ENCODE results near the gene SPECC1L.
"Not testable (repeated sequence)": the region's sequence is repeated elsewhere in the genome, so short reads cannot be mapped to it uniquely, and the experiment has no call there.

The SPECC1L gene

GRCh38 chr22:24245584-24246561, 24.8 kb upstream of the SPECC1L start:
- DNase-seq: not testable (repeated sequence)

GRCh38 chr22:24247011-24247507, 23.6 kb upstream of the SPECC1L start:
- DNase-seq: no peak

GRCh38 chr22:24247564-24248344, 22.9 kb upstream of the SPECC1L start:
- peak; percentile 85 for DNase-seq

- not testable (repeated sequence) for DNase-seq
Observed at GRCh38 chr22:24248611-24249010, 22.0 kb upstream of the SPECC1L start.

- DNase-seq: not testable (repeated sequence)
Observed at GRCh38 chr22:24249413-24249812, 21.2 kb upstream of the SPECC1L start.

- not testable (repeated sequence) for DNase-seq
Observed at GRCh38 chr22:24251286-24251685, 19.3 kb upstream of the SPECC1L start.

- not testable (repeated sequence) for DNase-seq
Observed at GRCh38 chr22:24253126-24253525, 17.5 kb upstream of the SPECC1L start.

GRCh38 chr22:24256136-24256535, 14.5 kb upstream of the SPECC1L start:
- DNase-seq: not testable (repeated sequence)

GRCh38 chr22:24256736-24257135, 13.9 kb upstream of the SPECC1L start:
- DNase-seq: not testable (repeated sequence)

- DNase-seq: peak; percentile 92
Observed at GRCh38 chr22:24259459-24259858, 11.2 kb upstream of the SPECC1L start.

GRCh38 chr22:24262185-24262749, 8.4 kb upstream of the SPECC1L start:
- DNase-seq: not testable (repeated sequence)

GRCh38 chr22:24263479-24263878, 7.2 kb upstream of the SPECC1L start:
- not testable (repeated sequence) for DNase-seq

GRCh38 chr22:24264329-24264896, 6.2 kb upstream of the SPECC1L start:
- DNase-seq: not testable (repeated sequence)

GRCh38 chr22:24265734-24266133, 4.9 kb upstream of the SPECC1L start:
- no peak for DNase-seq

GRCh38 chr22:24266495-24266894, 4.1 kb upstream of the SPECC1L start:
- DNase-seq: not testable (repeated sequence)

GRCh38 chr22:24271386-24271854, 789 bp downstream of the SPECC1L start:
- no peak for DNase-seq

- DNase-seq: not testable (repeated sequence)
Observed at GRCh38 chr22:24273031-24273430, 2.4 kb downstream of the SPECC1L start.

GRCh38 chr22:24273906-24274305, 3.3 kb downstream of the SPECC1L start:
- DNase-seq: not testable (repeated sequence)

GRCh38 chr22:24274696-24275405, 4.2 kb downstream of the SPECC1L start:
- not testable (repeated sequence) for DNase-seq

- not testable (repeated sequence) for DNase-seq
Observed at GRCh38 chr22:24280363-24280762, 9.7 kb downstream of the SPECC1L start.

- no peak for DNase-seq
Observed at GRCh38 chr22:24282401-24282800, 11.8 kb downstream of the SPECC1L start.

- DNase-seq: peak; percentile 44
Observed at GRCh38 chr22:24284747-24285203, 14.1 kb downstream of the SPECC1L start.
